Kidney (tissue), 14 donors: ENCODE measurements around the gene ORAI2. TPM values are rescaled to one million over a fixed set of nuclear protein-coding genes. Genes with fewer than 3 reads are reported as not detected.

Source experiments
- DNase-seq, 5 donors: peaks; one replicate each; pipeline ENCODE4 v3.0.0-alpha.2; 2013 to 2020
- FAIRE-seq: peaks from 2 replicates; lab custom pipeline; 2012; peaks lifted over from hg19 to GRCh38; lab: Jason Lieb, UNC
- H3K27ac ChIP-seq, 2 donors: one replicate each; pipeline ENCODE4 v1.7.0; 2013; ENCODE audit warnings: low read depth in 2 of 2, low read length in 2 of 2, inconsistent platforms in 1 of 2
- H3K27me3 ChIP-seq: one replicate; pipeline ENCODE4 v1.7.1; 2013; ENCODE audit warnings: low read length, inconsistent platforms; ENCODE audit not compliant: control insufficient read depth, insufficient read depth
- H3K36me3 ChIP-seq, 3 donors: one replicate each; pipeline versions ENCODE4 v1.7.0 to v1.7.1; 2013; ENCODE audit warnings: low read length in 3 of 3, control low read depth in 1 of 3, inconsistent platforms in 1 of 3; ENCODE audit not compliant: insufficient read depth in 3 of 3, control insufficient read depth in 2 of 3
- H3K4me1 ChIP-seq, 3 donors: one replicate each; pipeline versions ENCODE4 v1.7.0 to v1.7.1; 2013; ENCODE audit warnings: low read length in 3 of 3, inconsistent platforms in 1 of 3, low read depth in 1 of 3; ENCODE audit not compliant: control insufficient read depth in 2 of 3, insufficient read depth in 2 of 3
- H3K4me3 ChIP-seq, 3 donors: one replicate each; pipeline versions ENCODE4 v1.7.0 to v1.8.1; 2013; ENCODE audit warnings: low read length in 3 of 3, control low read depth in 1 of 3, inconsistent platforms in 1 of 3
- H3K9ac ChIP-seq, 3 donors: one replicate each; pipeline versions ENCODE4 v1.7.0 to v1.7.1; 2013; ENCODE audit warnings: low read length in 3 of 3, control low read depth in 1 of 3, inconsistent platforms in 1 of 3
- H3K9me3 ChIP-seq, 3 donors: one replicate each; pipeline versions ENCODE4 v1.7.0 to v1.7.1; 2013; ENCODE audit warnings: low read length in 3 of 3, control low read depth in 1 of 3, inconsistent platforms in 1 of 3; ENCODE audit not compliant: control insufficient read depth in 2 of 3, insufficient read depth in 1 of 3
- CTCF ChIP-seq: IDR thresholded peaks from 3 replicates; pipeline ENCODE4 v1.5.1; 2012; ENCODE audit warnings: mild to moderate bottlenecking, moderate library complexity, borderline replicate concordance; ENCODE audit not compliant: insufficient read depth; ENCODE audit errors: extremely low read depth
- intact Hi-C: fragments of 100-400 bp; cut with DNase I; formaldehyde crosslinking; loops from one replicate; pipeline ENCODE4 v1.11.1; 2022
- polyA plus RNA-seq: library from polyadenylated mRNA; stranded (reverse); fragments of 350-450 nt; fragmentation: Illumina TruSeq; extraction: RNeasy Lipid Tissue Mini Kit (QIAGEN cat#74804); gene quantifications from one replicate; pipeline ENCODE4 v1.2.3, GENCODE V29; 2014; ENCODE audit warnings: low read depth, low replicate concordance; ENCODE audit not compliant: insufficient read depth
- total RNA-seq: library from RNA; stranded (reverse); fragmentation: NEBNext Ultra II Directional; extraction: Animal tissue kit (Norgen Biotek cat#: 25700); gene quantifications from one replicate; pipeline ENCODE4 v1.2.1, GENCODE V29; 2021
- donor health status: control.
- donor health status: control.
- donor health status: control.
- donor health status: control.
- donor health status: control.
- donor health status: DM: yes; HTN: yes; CAD: no.
- donor health status: Normal renal cell carcinoma (clear cell type).

ORAI2 gene
- total and polyA plus RNA-seq, 2 donors from 2014 or later = 13.8 to 45.6 TPM

GRCh38 chr7:102389810-102390209, 43.6 kb upstream of the ORAI2 start:
- no peak for TF ChIP-seq CTCF
- H3K27me3 ChIP-seq = no peaks in the 10 kb centered on the region
- H3K4me1 ChIP-seq = peaks cover 0 to 2% (median 0%) of the 10 kb centered on the region in 3 donors
- H3K4me3 ChIP-seq = no peak overlapping the region
- H3K9me3 ChIP-seq = no peaks in the 10 kb centered on the region
- FAIRE-seq = no peak
- H3K9ac ChIP-seq = no peak overlapping the region
- H3K36me3 ChIP-seq = peaks cover 0 to 9% (median 2%) of the 10 kb centered on the region in 3 donors
- intact Hi-C loops = loop anchor here (5.0 kb wide), 1 partner anchor 113 kb away; no protein-coding TSS in a partner anchor
- no peak for DNase-seq
- no peak overlapping the region for H3K27ac ChIP-seq

- TF ChIP-seq CTCF = peak; percentile 93
- Histone ChIP-seq H3K4me3 (no peak overlapping the region), H3K27me3 (no peaks in the 10 kb centered on the region), H3K36me3 (peaks cover 0 to 9% (median 2%) of the 10 kb centered on the region in 3 donors), H3K27ac (no peak overlapping the region), H3K9me3 (no peaks in the 10 kb centered on the region), H3K4me1 (peaks cover 0 to 5% (median 0%) of the 10 kb centered on the region in 3 donors), H3K9ac (no peak overlapping the region)
- DNase-seq = peak; percentile 86 to 90 (median 89)
- intact Hi-C loops = loop anchor here (5.0 kb wide), 1 partner anchor 114 kb away; no protein-coding TSS in a partner anchor
- FAIRE-seq = no peak
These were observed 42.5 kb upstream of the ORAI2 start for GRCh38 chr7:102390697-102391484.

- Histone ChIP-seq H3K36me3 (peaks cover 0 to 5% (median 2%) of the 10 kb centered on the region in 3 donors), H3K27me3 (no peaks in the 10 kb centered on the region), H3K9ac (no peak overlapping the region), H3K4me1 (peaks cover 0 to 13% (median 5%) of the 10 kb centered on the region in 3 donors), H3K27ac (no peak overlapping the region), H3K9me3 (no peaks in the 10 kb centered on the region), H3K4me3 (no peak overlapping the region)
- FAIRE-seq (no peak), DNase-seq (no peak)
- TF ChIP-seq CTCF = no peak
- intact Hi-C loops = loop anchor here (5.0 kb wide), 1 partner anchor 115 kb away; no protein-coding TSS in a partner anchor
These were observed 41.0 kb upstream of the ORAI2 start for GRCh38 chr7:102392330-102392729.
